Left ventricle myocardium inferior (tissue), 1 donor: ENCODE data around the gene ZNF318. TPM values are rescaled to one million over a fixed set of nuclear protein-coding genes. Genes with fewer than 3 reads are reported as not detected.

Experiments
- total RNA-seq: library from RNA; stranded (reverse); fragmentation: NEBNext Ultra II Directional; extraction: Animal tissue kit (Norgen Biotek cat#: 25700); gene quantifications from one replicate; pipeline ENCODE4 v1.2.1, GENCODE V29; 2021
- donor health status: DM: no; HTN: yes; CAD: no; lungs with severe emphysema.

The ZNF318 gene
- total RNA-seq, 1 donor from 2014 or later, result 12.5 TPM

Other genes with a start within 250 kb of the ZNF318 start
- 61.8 TPM for gene SRF, start 198.4 kb downstream of the ZNF318 start, total RNA-seq
- gene CUL9, start 187.5 kb downstream of the ZNF318 start, total RNA-seq, result 14.7 TPM
- gene DNPH1, start 140.2 kb downstream of the ZNF318 start, total RNA-seq, result 27.7 TPM
- gene TTBK1, start 126.2 kb downstream of the ZNF318 start, total RNA-seq, result 0.27 TPM
- not detected for gene SLC22A7, start 71.4 kb downstream of the ZNF318 start, total RNA-seq
- gene CRIP3, start 60.8 kb downstream of the ZNF318 start, total RNA-seq, result 42.3 TPM
- gene ABCC10, start 57.9 kb upstream of the ZNF318 start, total RNA-seq, result 11.7 TPM
- 3.3 TPM for gene DLK2, start 85.9 kb upstream of the ZNF318 start, total RNA-seq
- 24.1 TPM for gene TJAP1, start 107.9 kb upstream of the ZNF318 start, total RNA-seq
- gene LRRC73, start 140.7 kb upstream of the ZNF318 start, total RNA-seq, result 1.6 TPM
- gene YIPF3, start 147.3 kb upstream of the ZNF318 start, total RNA-seq, result 69.9 TPM
- 14.7 TPM for gene POLR1C, start 147.4 kb upstream of the ZNF318 start, total RNA-seq
- 20.3 TPM for gene XPO5, start 206.4 kb upstream of the ZNF318 start, total RNA-seq
- 7.9 TPM for gene POLH, start 206.5 kb upstream of the ZNF318 start, total RNA-seq